K562 (cell line): ENCODE data around the gene STAU1.

Experiments used
- C11orf30 ChIP-seq: fragments of 450-650 bp; IDR thresholded peaks from 2 replicates; pipeline ENCODE4 v1.6.1; 2016; ENCODE audit warnings: low read depth, mild to moderate bottlenecking
- EGR1 ChIP-seq: fragments of 450-650 bp; conservative IDR thresholded peaks from 2 replicates; pipeline ENCODE4 v1.6.1; 2017; ENCODE audit warnings: mild to moderate bottlenecking
- PHF21A ChIP-seq: fragments of 450-650 bp; IDR thresholded peaks from 2 replicates; pipeline ENCODE4 v1.6.1; 2017; ENCODE audit warnings: low read depth, borderline replicate concordance
- SP1 ChIP-seq: sonication (generic); formaldehyde crosslinking; IDR thresholded peaks from 2 replicates; pipeline ENCODE4 v1.8.1; 2022; ENCODE audit warnings: mild to moderate bottlenecking, missing genetic modification reagents
- ZFP36 ChIP-seq: fragments of 150-350 bp; IDR thresholded peaks from 2 replicates; pipeline ENCODE4 v1.6.1; 2018; ENCODE audit warnings: low read length, low read depth; ENCODE audit not compliant: partially characterized antibody

DNA sequence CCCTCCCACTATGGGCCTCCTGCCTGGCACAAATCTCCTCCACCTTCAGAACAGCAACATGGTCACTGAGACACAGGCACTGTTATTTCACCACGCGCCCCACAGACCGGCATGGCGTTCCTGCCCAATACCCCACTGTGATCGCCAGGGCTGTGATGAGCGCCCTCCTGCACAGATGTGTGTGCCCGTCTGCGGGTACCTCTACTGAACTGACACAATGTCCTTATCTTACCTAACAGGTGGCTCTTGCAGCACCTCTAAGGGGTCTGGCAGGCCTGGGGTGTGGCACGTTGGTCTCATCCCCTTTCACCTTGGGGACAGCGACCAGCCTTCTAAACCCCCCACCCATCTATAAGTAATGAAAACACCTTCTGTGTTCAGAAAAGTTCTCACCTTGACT is 64.2 kb downstream of the STAU1 start:
- TF ChIP-seq EGR1 = no peak
- no peak for TF ChIP-seq ZFP36
- no peak for TF ChIP-seq PHF21A
- TF ChIP-seq C11orf30 = no peak
- TF ChIP-seq SP1 (CRISPR knock-in tag) = no peak
